HG02943 (cell line): ENCODE results near the gene PLEKHA7.
"Not testable (repeated sequence)": the region's sequence is repeated elsewhere in the genome, so short reads cannot be mapped to it uniquely, and the experiment has no call there.

Experiments
- ATAC-seq: cut with Tn5 transposase; IDR thresholded peaks from one replicate; pipeline ENCODE4 v1.9.1; 2021; ENCODE audit warnings: mild to moderate bottlenecking, low read depth, moderate library complexity; ENCODE audit not compliant: unreplicated experiment

Gene PLEKHA7

GRCh38 chr11:16945671-16946469 is 68.3 kb downstream of the PLEKHA7 start:
- ATAC-seq: peak; percentile 62

- ATAC-seq: no peak
Measured at GRCh38 chr11:16942911-16943310, 71.3 kb downstream of the PLEKHA7 start.

- no peak for ATAC-seq
Measured at GRCh38 chr11:16942342-16942741, 71.9 kb downstream of the PLEKHA7 start.

DNA sequence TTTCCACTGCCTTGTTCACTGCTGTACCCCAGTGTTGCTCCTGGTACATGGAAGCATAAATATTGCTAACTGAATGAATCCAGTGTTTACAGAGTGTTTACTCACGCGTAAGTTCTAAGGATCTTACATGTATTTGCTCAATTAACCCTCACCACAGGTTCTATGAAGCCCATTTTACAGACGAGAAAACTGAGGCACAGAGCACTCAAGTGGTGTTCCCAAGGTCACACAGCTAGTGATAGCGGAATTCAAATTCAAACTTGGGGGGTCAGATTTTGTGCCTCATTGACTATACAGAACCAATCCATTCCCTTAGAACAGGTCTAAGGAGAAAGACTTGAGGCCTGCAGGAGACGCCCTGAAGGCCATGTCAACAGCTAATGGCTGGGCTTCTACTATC is 72.3 kb downstream of the PLEKHA7 start:
- no peak for ATAC-seq

DNA sequence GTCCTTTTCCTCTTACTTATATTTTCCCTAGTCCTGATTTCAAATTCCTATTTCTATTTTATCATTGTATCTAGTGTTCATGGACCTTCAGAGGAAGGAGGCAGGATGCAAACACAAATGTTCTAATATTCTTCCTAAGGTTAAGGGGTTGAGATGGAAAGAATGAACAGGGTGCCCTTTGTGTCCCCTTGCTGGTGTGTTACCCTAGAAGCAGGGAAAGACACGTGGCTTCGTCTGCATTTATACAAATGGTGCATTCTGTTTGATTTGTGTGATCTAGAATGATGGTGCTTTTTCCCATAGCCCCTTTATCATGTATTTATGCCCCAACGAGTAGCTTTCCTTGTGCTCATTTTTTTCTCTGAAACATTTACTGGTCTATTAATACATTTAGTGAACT is 76.2 kb downstream of the PLEKHA7 start:
- no peak for ATAC-seq

DNA sequence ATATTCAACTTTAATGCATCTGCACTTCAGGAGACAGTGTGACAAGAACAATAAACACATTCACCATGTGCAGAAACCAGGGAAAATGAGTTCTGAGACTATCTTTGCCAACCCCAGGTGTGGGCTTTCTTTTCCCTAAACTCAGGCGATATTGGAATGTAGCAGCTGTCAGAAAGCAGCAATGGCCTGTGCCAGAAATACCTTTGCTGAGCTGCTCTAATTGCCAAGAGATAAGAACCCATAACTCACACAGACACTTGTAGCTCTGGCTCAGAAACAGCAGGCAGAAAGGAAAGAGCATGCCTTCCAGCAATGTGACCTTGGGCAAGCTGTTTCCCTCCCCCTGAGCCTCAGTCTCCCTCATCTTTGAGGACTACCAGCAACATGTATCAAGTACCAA is 77.6 kb downstream of the PLEKHA7 start:
- no peak for ATAC-seq

DNA sequence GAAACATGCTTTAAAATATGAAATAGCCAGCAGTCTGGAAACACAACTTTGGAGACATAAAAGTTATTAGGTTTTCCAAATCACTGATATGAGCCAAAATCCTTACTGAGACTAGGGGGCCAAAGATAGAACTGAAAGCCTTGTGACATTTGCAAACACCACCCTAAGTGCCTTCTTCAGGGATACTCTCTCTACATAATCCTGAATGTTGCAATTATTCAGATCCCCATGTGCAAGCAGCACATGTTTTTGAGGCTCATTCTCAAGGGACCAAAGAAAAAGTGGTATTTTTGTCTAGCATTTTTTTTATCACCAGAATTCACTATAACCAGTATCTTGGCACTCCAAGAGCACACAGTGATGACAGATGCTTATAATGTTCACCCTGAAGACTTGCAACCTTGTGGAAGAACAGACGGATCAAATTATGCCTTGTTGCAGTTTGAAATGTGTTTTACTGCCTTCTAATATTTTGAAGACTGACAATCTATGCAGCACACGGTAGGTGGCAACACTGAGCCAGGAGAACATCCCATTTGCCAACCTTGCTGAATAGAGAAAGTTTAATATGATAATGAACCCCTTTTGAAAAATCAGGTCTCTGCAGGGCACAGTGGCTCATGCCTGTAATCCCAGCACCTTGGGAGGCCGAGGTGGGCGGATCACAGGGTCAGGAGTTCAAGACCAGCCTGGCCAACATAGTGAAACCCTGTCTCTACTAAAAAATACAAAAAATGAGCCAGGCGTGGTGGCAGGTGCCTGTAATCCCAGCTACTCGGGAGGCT is 78.5 kb downstream of the PLEKHA7 start:
- ATAC-seq: no peak

- no peak for ATAC-seq
Measured at GRCh38 chr11:16933756-16934603, 80.2 kb downstream of the PLEKHA7 start.

GRCh38 chr11:16933291-16933690 is 80.9 kb downstream of the PLEKHA7 start:
- no peak for ATAC-seq

DNA sequence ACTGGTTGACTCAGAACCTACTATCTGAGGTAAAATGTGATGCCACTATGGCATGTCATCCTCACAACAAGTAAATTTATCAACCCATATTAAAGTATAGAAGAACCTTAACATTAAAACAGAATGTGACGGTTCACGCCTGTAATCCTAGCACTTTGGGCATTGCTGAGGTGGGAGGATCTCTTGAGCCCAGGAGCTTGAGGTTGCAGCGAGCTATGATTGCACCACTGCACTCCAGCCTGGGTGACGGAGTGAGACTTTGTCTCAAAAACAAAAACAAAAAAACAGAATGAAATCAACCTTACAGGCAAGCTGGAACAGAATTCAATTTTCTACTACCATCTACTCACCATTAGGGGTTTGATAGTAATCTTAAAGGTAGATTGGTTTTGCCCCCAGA is 86.2 kb downstream of the PLEKHA7 start:
- ATAC-seq: no peak

GRCh38 chr11:16926883-16927626 is 87.2 kb downstream of the PLEKHA7 start:
- no peak for ATAC-seq

DNA sequence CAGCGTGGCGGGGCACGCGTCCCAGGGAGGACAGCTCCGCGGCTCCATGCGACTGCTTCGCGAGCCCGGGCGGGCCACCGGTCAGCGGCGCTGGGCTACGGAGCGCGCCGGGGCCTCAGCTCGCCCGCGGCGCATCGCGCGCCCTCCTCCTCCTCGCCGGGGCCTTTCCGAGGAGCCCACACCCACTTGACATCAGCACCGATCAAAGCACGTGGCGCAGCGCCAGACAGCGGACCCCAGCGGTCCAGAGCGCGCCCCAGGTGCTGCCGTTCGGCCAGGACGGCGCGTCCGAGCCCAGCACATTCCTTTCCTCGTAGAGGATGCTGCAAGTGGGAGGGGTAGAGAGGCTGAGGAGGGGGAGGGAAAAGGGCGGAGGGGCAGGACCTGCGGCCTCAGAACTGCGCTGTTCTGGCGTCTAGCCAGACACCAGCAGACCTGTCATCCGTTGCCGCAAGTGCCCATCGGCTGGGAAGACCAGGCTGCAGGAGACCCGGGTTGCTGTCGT is 88.6 kb downstream of the PLEKHA7 start:
- ATAC-seq: no peak

- ATAC-seq: no peak
Measured at GRCh38 chr11:16924826-16925560, 89.2 kb downstream of the PLEKHA7 start.

- ATAC-seq: no peak
Measured at GRCh38 chr11:16924462-16924825, 89.8 kb downstream of the PLEKHA7 start.

GRCh38 chr11:16923987-16924386 is 90.2 kb downstream of the PLEKHA7 start:
- no peak for ATAC-seq

DNA sequence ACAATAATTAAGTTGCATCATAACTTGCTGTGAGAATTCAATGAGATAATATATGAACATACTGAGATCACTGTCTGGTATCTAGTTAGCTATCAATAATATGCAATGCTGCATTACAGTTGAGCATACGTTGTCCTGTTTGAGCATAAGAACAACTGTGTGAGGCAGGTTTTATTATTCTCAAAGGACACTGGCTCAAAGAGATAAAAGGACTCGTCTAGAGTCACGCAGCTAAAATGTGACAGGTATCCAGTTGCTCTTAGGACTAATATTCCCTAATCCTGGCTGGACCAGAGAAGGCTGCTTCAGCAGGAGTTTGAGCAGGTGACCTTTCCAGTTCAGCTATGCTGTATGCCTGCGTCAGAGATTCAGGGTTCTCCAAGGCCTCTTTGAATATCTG is 92.5 kb downstream of the PLEKHA7 start:
- no peak for ATAC-seq

DNA sequence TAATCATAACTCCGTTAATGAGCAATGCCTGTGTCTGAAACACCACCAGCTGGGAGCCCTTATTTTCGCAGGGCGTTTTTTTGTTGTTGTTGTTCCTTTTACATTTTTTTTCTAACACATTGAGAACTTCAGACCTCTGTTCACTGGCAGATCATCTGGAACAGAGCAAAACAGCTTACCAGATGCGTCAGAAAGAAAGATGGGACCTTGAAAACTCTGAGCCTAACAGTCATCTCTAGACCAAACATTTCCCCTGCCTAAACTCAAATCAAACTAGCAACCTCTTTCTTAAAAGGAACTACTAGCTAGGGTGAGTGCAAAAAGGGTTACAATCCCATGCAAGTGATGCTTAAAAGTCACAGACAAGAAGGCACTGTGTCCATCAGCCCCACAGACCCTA is 93.2 kb downstream of the PLEKHA7 start:
- ATAC-seq: no peak

GRCh38 chr11:16920559-16920958 is 93.7 kb downstream of the PLEKHA7 start:
- ATAC-seq: no peak

DNA sequence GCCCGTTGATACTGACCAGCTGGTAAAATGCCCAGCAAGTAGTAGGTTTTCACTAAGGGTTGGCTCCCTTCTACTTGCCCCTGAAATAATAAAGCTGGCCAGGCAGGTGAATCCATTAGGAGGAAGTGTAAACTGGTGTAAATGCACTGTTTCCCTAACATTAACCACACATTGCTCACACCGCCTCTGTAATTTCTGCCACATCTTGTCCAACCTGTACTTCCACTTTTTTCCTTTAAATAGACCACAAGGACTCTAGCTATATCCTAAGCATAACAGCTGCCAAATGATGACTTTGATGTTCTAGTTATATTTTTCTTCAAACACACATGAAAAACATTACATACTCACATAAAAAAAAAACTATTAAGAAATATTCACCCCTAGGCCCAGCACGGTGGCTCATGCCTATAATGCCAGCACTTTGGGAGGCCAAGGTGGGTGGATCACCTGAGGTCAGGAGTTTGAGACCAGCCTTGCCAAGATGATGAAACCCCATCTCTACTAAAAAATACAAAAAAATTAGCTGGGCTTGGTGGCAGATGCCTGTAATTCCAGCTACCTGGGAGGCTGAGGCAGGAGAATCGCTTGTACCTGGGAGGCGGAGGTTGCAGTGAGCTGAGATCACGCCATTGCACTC is 95.6 kb downstream of the PLEKHA7 start:
- not testable (repeated sequence) for ATAC-seq
